HEK293 (cell line): ENCODE results near the gene RIN1.

Experiments used
- CTCF ChIA-PET: fragments of 350-600 bp; formaldehyde crosslinking; extraction: SDS; loops from one replicate; lab custom pipeline; 2021; ENCODE audit warnings: antibody characterized with exemption; lab: Yijun Ruan, JAX
- POLR2A ChIA-PET: fragments of 300-600 bp; formaldehyde crosslinking; extraction: SDS; loops from one replicate; lab custom pipeline; 2020; ENCODE audit warnings: antibody characterized with exemption, inconsistent platforms; lab: Yijun Ruan, JAX
- H3K27ac ChIP-seq: fragments of 200-500 bp; sonication (Bioruptor generic); 2 replicates; pipeline ENCODE4 v1.5.1; 2014; ENCODE audit warnings: low read depth, low read length, control low read depth, inconsistent platforms; ENCODE audit errors: extremely low read depth
- H3K36me3 ChIP-seq, 2 experiments: fragments of 200-500 bp in 1 of 2; sonication (Bioruptor generic) in 1 of 2; 1 replicate in 1 of 2; 2 replicates in 1 of 2; pipeline ENCODE4 v1.5.1; 2014 to 2017; ENCODE audit warnings: inconsistent platforms in 2 of 2, low read length in 2 of 2; ENCODE audit not compliant: control insufficient read depth in 2 of 2, insufficient read depth in 1 of 2
- H3K4me1 ChIP-seq: fragments of 200-500 bp; sonication (Bioruptor generic); 2 replicates; pipeline ENCODE4 v1.5.1; 2014; ENCODE audit warnings: mild to moderate bottlenecking, low read length, inconsistent platforms; ENCODE audit not compliant: control insufficient read depth, insufficient read depth
- H3K4me3 ChIP-seq: 2 replicates; pipeline ENCODE4 v1.5.1; 2011; ENCODE audit warnings: low read depth, mild to moderate bottlenecking, control low read depth, low read length, moderate library complexity
- H3K9me3 ChIP-seq: fragments of 200-500 bp; sonication (Bioruptor generic); 2 replicates; pipeline ENCODE4 v1.5.1; 2014; ENCODE audit warnings: low read depth, low read length, inconsistent platforms; ENCODE audit not compliant: control insufficient read depth, insufficient read depth
- ZIC2 ChIP-seq: fragments of 450-650 bp; formaldehyde crosslinking; IDR thresholded peaks from 2 replicates; pipeline ENCODE4 v1.5.1; 2016; ENCODE audit warnings: missing biosample characterization, missing genetic modification characterization
- ZNF266 ChIP-seq: fragments of 450-650 bp; formaldehyde crosslinking; IDR thresholded peaks from 2 replicates; pipeline ENCODE4 v1.5.1; 2016; ENCODE audit warnings: missing biosample characterization, missing genetic modification characterization, low read depth
- TF ChIP-seq, protein P1 (sequence below): fragments of 450-650 bp; formaldehyde crosslinking; IDR thresholded peaks from 2 replicates; pipeline ENCODE4 v1.5.1; 2016; ENCODE audit warnings: missing biosample characterization, missing genetic modification characterization
- TF ChIP-seq, protein P2 (sequence below): fragments of 450-650 bp; formaldehyde crosslinking; IDR thresholded peaks from 2 replicates; pipeline ENCODE4 v1.5.1; 2016; ENCODE audit warnings: missing biosample characterization, missing genetic modification characterization
- TF ChIP-seq, protein P3 (sequence below): fragments of 450-650 bp; formaldehyde crosslinking; IDR thresholded peaks from 2 replicates; pipeline ENCODE4 v1.5.1; 2016; ENCODE audit warnings: missing biosample characterization, missing genetic modification characterization, low read depth
- TF ChIP-seq, protein P4 (sequence below): fragments of 450-650 bp; formaldehyde crosslinking; IDR thresholded peaks from 2 replicates; pipeline ENCODE4 v1.5.1; 2017; ENCODE audit warnings: missing biosample characterization, missing genetic modification characterization

Gene RIN1

DNA sequence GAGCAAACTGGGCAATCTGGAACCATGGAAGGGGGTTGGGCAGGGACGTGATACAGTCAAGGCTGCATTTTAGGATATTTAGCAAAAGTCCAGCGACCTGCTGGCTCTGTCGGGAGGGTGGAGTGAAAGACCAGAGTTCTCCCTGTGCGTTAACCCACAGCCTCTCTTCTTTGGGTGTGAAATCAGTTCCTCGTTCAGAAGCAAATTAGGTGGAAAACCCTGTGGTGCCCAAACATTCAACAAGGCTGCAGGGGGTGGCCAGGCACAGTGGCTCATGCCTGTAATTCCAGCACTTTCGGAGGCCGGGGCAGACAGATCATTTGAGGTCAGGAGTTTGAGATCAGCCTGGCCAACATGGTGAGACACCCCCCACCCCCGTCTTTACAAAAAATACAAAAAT, 38.6 kb downstream of the RIN1 start:
- H3K9me3 ChIP-seq: no peaks in the 10 kb centered on the region
- no peaks in the 10 kb centered on the region for H3K36me3 ChIP-seq
- ChIA-PET CTCF (interaction anchor here (0.8 to 1.8 kb wide), 3 partner anchors 14 to 89 kb away, joined by 3 to 11 read pairs (median 3); no protein-coding TSS in a partner anchor), POLR2A (interaction anchor here (0.7 to 1.9 kb wide), 3 partner anchors 8 to 409 kb away, joined by 3 to 7 read pairs (median 5); partner anchors contain the start of genes FIBP and YIF1A)
- H3K27ac ChIP-seq: no peak overlapping the region
- no peak for TF ChIP-seq ZNF266 (tag by site-specific recombination)
- no peak overlapping the region for H3K4me3 ChIP-seq
- H3K4me1 ChIP-seq: no peaks in the 10 kb centered on the region

DNA sequence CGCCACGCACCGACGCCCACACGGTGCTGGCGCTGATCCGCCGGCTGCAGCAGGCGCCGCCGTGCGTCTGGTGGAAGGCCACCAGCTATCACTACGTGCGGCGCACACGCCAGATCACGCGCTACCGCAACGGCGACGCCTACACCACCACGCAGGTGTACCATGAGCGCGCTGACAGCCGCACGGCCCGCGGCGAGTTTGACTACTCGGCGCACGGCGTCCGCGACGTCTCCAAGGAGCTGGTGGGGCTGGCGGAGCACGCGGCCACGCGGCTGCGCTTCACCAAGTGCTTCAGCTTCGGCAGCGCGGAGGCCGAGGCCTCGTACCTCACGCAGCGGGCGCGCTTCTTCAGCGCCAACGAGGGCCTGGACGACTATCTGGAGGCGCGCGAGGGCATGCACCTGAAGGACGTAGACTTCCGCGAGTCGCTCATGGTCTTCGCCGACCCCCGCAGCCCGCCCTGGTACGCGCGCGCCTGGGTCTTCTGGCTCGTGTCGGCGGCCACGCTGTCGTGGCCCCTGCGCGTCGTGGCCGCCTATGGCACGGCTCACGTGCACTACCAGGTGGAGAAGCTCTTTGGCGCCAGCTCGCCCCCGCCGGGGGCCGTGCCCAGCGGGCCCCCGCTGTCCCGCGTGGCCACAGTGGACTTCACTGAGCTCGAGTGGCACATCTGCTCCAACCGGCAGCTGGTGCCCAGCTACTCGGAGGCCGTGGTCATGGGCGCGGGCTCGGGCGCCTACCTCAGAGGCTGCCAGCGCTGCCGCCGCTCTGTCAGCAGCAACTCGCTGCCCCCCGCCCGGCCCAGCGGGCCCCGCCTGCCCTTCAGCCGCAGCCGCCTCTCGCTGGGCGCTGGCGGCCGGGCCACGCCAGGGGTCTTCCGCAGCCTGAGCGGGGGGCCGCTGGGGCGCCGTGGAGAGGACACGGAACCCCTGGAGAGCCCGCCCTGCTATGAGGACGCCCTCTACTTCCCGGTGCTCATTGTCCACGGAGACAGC, 41.3 kb downstream of the RIN1 start:
- Histone ChIP-seq H3K36me3 (no peaks in the 10 kb centered on the region), H3K27ac (no peak overlapping the region), H3K4me3 (no peak overlapping the region), H3K9me3 (no peaks in the 10 kb centered on the region), H3K4me1 (no peaks in the 10 kb centered on the region)
- ChIA-PET POLR2A (no interaction called here), CTCF (no interaction called here)
- TF ChIP-seq, protein P1, sequence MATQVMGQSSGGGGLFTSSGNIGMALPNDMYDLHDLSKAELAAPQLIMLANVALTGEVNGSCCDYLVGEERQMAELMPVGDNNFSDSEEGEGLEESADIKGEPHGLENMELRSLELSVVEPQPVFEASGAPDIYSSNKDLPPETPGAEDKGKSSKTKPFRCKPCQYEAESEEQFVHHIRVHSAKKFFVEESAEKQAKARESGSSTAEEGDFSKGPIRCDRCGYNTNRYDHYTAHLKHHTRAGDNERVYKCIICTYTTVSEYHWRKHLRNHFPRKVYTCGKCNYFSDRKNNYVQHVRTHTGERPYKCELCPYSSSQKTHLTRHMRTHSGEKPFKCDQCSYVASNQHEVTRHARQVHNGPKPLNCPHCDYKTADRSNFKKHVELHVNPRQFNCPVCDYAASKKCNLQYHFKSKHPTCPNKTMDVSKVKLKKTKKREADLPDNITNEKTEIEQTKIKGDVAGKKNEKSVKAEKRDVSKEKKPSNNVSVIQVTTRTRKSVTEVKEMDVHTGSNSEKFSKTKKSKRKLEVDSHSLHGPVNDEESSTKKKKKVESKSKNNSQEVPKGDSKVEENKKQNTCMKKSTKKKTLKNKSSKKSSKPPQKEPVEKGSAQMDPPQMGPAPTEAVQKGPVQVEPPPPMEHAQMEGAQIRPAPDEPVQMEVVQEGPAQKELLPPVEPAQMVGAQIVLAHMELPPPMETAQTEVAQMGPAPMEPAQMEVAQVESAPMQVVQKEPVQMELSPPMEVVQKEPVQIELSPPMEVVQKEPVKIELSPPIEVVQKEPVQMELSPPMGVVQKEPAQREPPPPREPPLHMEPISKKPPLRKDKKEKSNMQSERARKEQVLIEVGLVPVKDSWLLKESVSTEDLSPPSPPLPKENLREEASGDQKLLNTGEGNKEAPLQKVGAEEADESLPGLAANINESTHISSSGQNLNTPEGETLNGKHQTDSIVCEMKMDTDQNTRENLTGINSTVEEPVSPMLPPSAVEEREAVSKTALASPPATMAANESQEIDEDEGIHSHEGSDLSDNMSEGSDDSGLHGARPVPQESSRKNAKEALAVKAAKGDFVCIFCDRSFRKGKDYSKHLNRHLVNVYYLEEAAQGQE (tag by site-specific recombination): no peak
- TF ChIP-seq, protein P2, sequence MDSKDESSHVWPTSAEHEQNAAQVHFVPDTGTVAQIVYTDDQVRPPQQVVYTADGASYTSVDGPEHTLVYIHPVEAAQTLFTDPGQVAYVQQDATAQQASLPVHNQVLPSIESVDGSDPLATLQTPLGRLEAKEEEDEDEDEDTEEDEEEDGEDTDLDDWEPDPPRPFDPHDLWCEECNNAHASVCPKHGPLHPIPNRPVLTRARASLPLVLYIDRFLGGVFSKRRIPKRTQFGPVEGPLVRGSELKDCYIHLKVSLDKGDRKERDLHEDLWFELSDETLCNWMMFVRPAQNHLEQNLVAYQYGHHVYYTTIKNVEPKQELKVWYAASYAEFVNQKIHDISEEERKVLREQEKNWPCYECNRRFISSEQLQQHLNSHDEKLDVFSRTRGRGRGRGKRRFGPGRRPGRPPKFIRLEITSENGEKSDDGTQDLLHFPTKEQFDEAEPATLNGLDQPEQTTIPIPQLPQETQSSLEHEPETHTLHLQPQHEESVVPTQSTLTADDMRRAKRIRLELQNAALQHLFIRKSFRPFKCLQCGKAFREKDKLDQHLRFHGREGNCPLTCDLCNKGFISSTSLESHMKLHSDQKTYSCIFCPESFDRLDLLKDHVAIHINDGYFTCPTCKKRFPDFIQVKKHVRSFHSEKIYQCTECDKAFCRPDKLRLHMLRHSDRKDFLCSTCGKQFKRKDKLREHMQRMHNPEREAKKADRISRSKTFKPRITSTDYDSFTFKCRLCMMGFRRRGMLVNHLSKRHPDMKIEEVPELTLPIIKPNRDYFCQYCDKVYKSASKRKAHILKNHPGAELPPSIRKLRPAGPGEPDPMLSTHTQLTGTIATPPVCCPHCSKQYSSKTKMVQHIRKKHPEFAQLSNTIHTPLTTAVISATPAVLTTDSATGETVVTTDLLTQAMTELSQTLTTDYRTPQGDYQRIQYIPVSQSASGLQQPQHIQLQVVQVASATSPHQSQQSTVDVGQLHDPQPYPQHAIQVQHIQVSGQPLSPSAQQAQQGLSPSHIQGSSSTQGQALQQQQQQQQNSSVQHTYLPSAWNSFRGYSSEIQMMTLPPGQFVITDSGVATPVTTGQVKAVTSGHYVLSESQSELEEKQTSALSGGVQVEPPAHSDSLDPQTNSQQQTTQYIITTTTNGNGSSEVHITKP (tag by site-specific recombination): no peak
- TF ChIP-seq, protein P3, sequence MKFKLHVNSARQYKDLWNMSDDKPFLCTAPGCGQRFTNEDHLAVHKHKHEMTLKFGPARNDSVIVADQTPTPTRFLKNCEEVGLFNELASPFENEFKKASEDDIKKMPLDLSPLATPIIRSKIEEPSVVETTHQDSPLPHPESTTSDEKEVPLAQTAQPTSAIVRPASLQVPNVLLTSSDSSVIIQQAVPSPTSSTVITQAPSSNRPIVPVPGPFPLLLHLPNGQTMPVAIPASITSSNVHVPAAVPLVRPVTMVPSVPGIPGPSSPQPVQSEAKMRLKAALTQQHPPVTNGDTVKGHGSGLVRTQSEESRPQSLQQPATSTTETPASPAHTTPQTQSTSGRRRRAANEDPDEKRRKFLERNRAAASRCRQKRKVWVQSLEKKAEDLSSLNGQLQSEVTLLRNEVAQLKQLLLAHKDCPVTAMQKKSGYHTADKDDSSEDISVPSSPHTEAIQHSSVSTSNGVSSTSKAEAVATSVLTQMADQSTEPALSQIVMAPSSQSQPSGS (tag by site-specific recombination): no peak
- TF ChIP-seq ZIC2 (tag by site-specific recombination): no peak
- TF ChIP-seq, protein P4, sequence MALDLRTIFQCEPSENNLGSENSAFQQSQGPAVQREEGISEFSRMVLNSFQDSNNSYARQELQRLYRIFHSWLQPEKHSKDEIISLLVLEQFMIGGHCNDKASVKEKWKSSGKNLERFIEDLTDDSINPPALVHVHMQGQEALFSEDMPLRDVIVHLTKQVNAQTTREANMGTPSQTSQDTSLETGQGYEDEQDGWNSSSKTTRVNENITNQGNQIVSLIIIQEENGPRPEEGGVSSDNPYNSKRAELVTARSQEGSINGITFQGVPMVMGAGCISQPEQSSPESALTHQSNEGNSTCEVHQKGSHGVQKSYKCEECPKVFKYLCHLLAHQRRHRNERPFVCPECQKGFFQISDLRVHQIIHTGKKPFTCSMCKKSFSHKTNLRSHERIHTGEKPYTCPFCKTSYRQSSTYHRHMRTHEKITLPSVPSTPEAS (tag by site-specific recombination): no peak
